Bronchial epithelial cell (primary cell): ENCODE data around the gene BMS1. TPM values are rescaled to one million over a fixed set of nuclear protein-coding genes. Genes with fewer than 3 reads are reported as not detected.
"Not testable (repeated sequence)": the region's sequence is repeated elsewhere in the genome, so short reads cannot be mapped to it uniquely, and the experiment has no call there.

Source experiments
- DNase-seq: peaks from one replicate; pipeline ENCODE4 v3.0.0-alpha.2; 2010; ENCODE audit warnings: low read depth
- FAIRE-seq: peaks from 2 replicates; lab custom pipeline; 2011; peaks lifted over from hg19 to GRCh38; lab: Jason Lieb, UNC
- H3K27me3 ChIP-seq: 2 replicates; pipeline ENCODE4 v1.5.1; 2011; ENCODE audit warnings: low read length; ENCODE audit not compliant: control insufficient read depth, insufficient read depth
- H3K36me3 ChIP-seq: 2 replicates; pipeline ENCODE4 v1.5.1; 2011; ENCODE audit warnings: low read length; ENCODE audit not compliant: control insufficient read depth, insufficient read depth
- H3K4me3 ChIP-seq: 2 replicates; pipeline ENCODE4 v1.5.1; 2011; ENCODE audit warnings: mild to moderate bottlenecking, low read depth, low read length, control low read depth
- total RNA-seq: library from RNA; depleted of rRNA; stranded (reverse); fragments of >200 nt; gene quantifications from 2 replicates; pipeline ENCODE4 v1.2.1, GENCODE V29; 2014
- TF ChIP-seq, protein P1 (sequence below): IDR thresholded peaks from 2 replicates; pipeline ENCODE4 v1.5.1; 2011; ENCODE audit warnings: mild to moderate bottlenecking, moderate library complexity, low read length, control low read depth, inconsistent platforms; ENCODE audit not compliant: insufficient read depth, severe bottlenecking

BMS1 gene, protein sequence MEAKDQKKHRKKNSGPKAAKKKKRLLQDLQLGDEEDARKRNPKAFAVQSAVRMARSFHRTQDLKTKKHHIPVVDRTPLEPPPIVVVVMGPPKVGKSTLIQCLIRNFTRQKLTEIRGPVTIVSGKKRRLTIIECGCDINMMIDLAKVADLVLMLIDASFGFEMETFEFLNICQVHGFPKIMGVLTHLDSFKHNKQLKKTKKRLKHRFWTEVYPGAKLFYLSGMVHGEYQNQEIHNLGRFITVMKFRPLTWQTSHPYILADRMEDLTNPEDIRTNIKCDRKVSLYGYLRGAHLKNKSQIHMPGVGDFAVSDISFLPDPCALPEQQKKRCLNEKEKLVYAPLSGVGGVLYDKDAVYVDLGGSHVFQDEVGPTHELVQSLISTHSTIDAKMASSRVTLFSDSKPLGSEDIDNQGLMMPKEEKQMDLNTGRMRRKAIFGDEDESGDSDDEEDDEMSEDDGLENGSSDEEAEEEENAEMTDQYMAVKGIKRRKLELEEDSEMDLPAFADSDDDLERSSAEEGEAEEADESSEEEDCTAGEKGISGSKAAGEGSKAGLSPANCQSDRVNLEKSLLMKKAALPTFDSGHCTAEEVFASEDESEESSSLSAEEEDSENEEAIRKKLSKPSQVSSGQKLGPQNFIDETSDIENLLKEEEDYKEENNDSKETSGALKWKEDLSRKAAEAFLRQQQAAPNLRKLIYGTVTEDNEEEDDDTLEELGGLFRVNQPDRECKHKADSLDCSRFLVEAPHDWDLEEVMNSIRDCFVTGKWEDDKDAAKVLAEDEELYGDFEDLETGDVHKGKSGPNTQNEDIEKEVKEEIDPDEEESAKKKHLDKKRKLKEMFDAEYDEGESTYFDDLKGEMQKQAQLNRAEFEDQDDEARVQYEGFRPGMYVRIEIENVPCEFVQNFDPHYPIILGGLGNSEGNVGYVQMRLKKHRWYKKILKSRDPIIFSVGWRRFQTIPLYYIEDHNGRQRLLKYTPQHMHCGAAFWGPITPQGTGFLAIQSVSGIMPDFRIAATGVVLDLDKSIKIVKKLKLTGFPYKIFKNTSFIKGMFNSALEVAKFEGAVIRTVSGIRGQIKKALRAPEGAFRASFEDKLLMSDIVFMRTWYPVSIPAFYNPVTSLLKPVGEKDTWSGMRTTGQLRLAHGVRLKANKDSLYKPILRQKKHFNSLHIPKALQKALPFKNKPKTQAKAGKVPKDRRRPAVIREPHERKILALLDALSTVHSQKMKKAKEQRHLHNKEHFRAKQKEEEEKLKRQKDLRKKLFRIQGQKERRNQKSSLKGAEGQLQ
- total RNA-seq = 14.7 and 18.8 TPM in 2 replicates

- Histone ChIP-seq H3K27me3 (no peaks in the 10 kb centered on the region), H3K4me3 (peak within 1 kb of the TSS; percentile 76), H3K36me3 (peaks cover 10% of the 10 kb centered on the region)
- FAIRE-seq (no peak), DNase-seq (peak; percentile 84)
- TF ChIP-seq, protein P1, sequence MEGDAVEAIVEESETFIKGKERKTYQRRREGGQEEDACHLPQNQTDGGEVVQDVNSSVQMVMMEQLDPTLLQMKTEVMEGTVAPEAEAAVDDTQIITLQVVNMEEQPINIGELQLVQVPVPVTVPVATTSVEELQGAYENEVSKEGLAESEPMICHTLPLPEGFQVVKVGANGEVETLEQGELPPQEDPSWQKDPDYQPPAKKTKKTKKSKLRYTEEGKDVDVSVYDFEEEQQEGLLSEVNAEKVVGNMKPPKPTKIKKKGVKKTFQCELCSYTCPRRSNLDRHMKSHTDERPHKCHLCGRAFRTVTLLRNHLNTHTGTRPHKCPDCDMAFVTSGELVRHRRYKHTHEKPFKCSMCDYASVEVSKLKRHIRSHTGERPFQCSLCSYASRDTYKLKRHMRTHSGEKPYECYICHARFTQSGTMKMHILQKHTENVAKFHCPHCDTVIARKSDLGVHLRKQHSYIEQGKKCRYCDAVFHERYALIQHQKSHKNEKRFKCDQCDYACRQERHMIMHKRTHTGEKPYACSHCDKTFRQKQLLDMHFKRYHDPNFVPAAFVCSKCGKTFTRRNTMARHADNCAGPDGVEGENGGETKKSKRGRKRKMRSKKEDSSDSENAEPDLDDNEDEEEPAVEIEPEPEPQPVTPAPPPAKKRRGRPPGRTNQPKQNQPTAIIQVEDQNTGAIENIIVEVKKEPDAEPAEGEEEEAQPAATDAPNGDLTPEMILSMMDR = no peak
These were observed at the start of gene BMS1 for GRCh38 chr10:42782446-42783180. BMS1 (plus strand) TSS chr10:42782795; CDS start chr10:42784395, 1,600 bp downstream.

- no peaks in the 10 kb centered on the region for H3K36me3 ChIP-seq
- no peak for FAIRE-seq
- H3K27me3 ChIP-seq = no peaks in the 10 kb centered on the region
- TF ChIP-seq, protein P1 = no peak
- no peak for DNase-seq
- H3K4me3 ChIP-seq = no peak overlapping the region
These were observed 48.1 kb upstream of the BMS1 start for GRCh38 chr10:42734536-42734935.

DNA sequence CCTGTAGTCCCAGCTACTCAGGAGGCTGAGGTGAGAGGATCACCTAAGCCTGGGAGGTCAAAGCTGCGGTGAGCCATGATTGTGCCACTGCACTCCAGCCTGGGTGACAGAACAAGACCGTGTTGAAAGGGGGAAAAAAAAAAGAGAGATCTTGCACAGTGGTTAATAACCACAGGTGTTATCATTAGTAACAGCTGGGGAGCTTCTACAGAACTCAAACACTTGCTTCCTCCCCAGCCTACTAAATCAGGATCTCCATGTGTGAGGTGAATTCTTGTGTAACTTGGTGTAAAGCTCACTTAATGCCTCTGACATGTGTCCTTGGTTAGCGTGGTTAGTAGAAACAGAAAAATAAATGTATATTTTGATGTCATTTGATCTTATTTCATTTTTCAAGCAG, 43.9 kb upstream of the BMS1 start:
- H3K27me3 ChIP-seq = no peaks in the 10 kb centered on the region
- no peaks in the 10 kb centered on the region for H3K36me3 ChIP-seq
- FAIRE-seq (no peak), DNase-seq (no peak)
- no peak overlapping the region for H3K4me3 ChIP-seq
- TF ChIP-seq, protein P1 = no peak

- not testable (repeated sequence) for H3K36me3 ChIP-seq, H3K27me3 ChIP-seq, H3K4me3 ChIP-seq, DNase-seq, FAIRE-seq
These were observed 41.1 kb upstream of the BMS1 start for GRCh38 chr10:42741536-42741935.

DNA sequence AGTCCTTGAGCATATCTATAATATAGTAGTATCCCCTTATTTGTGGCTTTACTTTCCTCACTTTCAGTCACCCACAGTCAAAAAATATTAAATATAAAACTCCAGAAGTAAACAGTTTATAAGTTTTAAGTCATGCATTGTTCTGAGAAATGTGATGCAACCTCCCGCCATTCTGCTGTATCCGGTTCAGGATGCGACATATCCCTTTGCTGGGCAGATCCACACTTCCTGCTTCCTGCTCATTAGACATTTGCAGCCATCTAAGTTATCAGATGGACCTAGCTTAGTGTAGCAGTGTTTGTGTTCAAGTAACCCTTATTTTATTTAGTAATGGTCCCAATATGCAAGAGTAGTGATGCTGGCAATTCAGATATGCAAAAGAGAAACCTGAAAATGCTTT, 38.9 kb upstream of the BMS1 start:
- Histone ChIP-seq H3K4me3 (no peak overlapping the region), H3K36me3 (no peaks in the 10 kb centered on the region), H3K27me3 (no peaks in the 10 kb centered on the region)
- TF ChIP-seq, protein P1 = no peak
- FAIRE-seq = no peak
- DNase-seq = no peak
